ENCODE data around the gene BTLA.

DNA sequence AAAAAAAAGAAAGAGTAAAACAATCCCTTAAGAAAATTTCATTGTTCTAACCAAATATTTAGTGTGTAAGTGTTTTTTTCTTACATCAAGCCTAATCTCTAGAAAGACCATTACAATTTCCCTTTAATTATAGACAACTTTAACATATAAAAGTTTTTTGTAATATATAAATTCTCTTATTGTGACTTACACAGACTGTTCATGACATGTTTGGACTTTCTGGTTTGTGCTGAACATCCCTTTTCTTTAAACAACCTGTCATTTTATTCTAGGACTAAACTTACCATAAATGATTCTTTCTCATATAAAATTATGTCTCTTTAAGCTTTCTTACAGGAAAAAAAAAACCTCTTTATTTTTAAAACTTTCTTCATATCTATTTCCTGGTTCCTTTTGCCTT, 13.0 kb upstream of the BTLA start:
- TF ChIP-seq, protein P1, sequence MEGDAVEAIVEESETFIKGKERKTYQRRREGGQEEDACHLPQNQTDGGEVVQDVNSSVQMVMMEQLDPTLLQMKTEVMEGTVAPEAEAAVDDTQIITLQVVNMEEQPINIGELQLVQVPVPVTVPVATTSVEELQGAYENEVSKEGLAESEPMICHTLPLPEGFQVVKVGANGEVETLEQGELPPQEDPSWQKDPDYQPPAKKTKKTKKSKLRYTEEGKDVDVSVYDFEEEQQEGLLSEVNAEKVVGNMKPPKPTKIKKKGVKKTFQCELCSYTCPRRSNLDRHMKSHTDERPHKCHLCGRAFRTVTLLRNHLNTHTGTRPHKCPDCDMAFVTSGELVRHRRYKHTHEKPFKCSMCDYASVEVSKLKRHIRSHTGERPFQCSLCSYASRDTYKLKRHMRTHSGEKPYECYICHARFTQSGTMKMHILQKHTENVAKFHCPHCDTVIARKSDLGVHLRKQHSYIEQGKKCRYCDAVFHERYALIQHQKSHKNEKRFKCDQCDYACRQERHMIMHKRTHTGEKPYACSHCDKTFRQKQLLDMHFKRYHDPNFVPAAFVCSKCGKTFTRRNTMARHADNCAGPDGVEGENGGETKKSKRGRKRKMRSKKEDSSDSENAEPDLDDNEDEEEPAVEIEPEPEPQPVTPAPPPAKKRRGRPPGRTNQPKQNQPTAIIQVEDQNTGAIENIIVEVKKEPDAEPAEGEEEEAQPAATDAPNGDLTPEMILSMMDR (IDR thresholded peaks at IDR 0.05) = no peak
- no peak for TF ChIP-seq POLR2A (IDR thresholded peaks at IDR 0.05)
